HG02884 (cell line): ENCODE data around the gene NPHS2.

Experiments used
- ATAC-seq: cut with Tn5 transposase; IDR thresholded peaks from one replicate; pipeline ENCODE4 v1.9.1; 2021; ENCODE audit warnings: mild to moderate bottlenecking, moderate library complexity; ENCODE audit not compliant: unreplicated experiment

Gene NPHS2

GRCh38 chr1:179575497-179576314 lies at the start of gene NPHS2:
NPHS2 (minus strand) TSS chr1:179575948; CDS start chr1:179575864, 84 bp downstream.
- no peak for ATAC-seq

- ATAC-seq, result no peak
Measured at GRCh38 chr1:179612361-179612760, 36.6 kb upstream of the NPHS2 start.

DNA sequence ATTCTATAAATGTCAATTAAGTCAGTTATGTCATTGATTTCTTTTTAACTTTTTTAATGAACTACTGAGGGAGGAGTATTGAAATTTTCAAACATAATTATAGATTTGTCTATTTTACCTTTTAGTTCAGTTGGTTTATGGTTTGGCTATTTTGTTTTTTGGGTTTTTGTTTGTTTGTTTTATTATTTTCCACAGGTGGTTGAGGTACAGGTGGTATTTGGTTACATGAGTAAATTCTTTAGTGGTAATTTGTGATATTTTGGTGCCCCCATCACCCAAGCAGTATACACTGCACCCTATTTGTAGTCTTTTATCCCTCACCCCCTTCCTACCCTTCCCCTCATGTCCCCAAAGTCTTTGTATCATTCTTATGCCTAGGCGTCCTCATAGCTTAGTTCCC lies 25.3 kb upstream of the NPHS2 start:
- no peak for ATAC-seq

GRCh38 chr1:179599623-179600249 lies 24.0 kb upstream of the NPHS2 start:
- no peak for ATAC-seq

GRCh38 chr1:179598631-179599030 lies 22.9 kb upstream of the NPHS2 start:
- ATAC-seq, result no peak

GRCh38 chr1:179591592-179592580 lies 16.1 kb upstream of the NPHS2 start, which contains the start of gene TDRD5:
TDRD5 (plus strand) TSS chr1:179591832; CDS start chr1:179592616, 784 bp downstream.
- ATAC-seq, result no peak

GRCh38 chr1:179591253-179591591 lies 15.5 kb upstream of the NPHS2 start:
- no peak for ATAC-seq

DNA sequence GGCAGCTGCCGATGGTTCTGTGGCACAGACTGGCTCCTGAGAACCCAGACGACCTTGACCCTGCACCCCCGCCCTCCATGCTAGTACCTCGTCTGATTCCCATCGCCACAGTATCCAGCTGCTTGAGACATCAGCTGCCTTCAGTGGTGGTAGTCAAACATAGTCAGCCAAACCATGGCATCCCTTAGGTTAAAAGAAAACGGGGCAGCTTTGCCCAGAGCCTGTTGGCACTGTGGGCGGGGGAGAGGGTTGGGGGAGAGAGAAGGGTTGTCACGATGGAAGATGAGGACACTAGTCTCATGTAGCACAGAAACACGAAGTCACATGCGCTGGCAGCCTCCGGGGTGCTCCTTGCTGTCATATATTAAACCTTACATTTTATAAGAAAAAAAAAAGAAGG lies 14.9 kb upstream of the NPHS2 start:
- ATAC-seq, result no peak

DNA sequence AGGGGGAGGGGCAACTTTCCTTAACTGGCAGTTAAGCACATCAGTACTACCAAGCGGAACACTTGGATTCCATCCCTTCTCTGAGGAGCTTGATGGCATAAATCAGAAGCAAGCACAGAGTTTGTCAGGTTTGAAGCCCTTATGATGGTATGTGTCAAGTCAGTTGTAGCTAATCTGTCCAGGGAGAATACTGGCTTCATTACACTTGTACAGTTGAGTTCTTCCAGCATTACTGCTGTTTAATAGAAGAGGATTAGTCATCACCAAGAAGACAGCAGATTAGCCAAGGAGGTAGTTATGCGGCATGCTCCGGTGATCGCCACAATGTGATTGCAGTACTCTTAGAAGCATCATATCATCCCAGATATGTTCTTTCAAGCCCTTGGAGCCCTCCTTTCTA lies 13.8 kb upstream of the NPHS2 start:
- ATAC-seq, result no peak

GRCh38 chr1:179588425-179589024 lies 12.8 kb upstream of the NPHS2 start:
- no peak for ATAC-seq

DNA sequence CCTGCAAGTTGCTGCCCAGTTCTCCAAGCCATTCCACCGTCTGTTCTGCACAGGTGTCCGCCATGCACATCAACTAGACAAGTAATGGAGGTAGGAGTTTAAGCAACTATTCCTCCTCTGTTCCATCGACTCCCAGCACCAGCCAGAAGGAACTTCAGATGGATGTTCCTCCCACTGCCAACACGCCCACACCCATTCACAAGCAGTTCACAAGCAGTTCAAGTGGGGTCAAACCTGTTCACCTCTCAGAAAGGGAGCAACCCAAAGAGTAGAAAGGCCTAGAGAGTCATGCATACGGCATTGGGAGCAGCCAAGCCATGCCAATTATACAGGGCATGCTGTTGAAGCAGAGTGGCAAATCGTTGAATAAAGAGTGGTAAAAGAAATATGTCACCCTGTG lies 11.6 kb upstream of the NPHS2 start:
- ATAC-seq, result no peak

DNA sequence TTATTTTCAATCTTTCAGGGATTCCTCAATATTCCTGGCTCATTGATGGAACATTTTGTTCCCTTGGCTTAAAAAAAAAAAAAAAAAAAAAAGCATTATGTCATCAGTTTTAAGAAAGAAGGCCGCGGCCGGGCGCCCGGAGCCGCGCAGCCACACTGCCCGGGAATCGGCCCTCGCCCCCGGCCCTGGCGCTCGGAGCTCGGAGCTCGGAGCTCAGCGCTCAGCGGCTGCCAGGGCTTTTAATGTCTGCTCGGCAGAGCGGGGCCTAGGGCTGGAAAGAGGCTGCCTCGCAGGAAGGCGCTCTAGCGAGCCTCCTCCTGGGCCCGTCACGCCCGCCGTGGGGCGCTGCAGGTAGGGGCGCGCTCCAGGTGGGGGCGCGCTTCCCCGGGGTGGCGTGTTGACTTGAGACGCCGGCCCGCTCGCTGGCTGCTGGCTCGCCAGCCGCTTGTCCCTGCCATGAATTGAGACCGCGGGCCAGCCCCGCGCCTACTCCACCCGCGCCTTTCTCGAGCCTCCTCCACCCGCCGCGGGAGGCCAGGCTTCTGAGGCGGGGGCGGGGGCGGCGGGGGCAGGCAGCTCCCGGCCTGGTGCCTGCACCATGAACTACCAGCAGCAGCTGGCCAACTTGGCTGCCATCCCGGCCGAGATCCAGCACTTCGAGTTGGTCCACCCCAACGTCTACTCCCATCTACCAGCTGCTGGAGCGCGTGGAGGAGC lies 10.5 kb upstream of the NPHS2 start:
- no peak for ATAC-seq

DNA sequence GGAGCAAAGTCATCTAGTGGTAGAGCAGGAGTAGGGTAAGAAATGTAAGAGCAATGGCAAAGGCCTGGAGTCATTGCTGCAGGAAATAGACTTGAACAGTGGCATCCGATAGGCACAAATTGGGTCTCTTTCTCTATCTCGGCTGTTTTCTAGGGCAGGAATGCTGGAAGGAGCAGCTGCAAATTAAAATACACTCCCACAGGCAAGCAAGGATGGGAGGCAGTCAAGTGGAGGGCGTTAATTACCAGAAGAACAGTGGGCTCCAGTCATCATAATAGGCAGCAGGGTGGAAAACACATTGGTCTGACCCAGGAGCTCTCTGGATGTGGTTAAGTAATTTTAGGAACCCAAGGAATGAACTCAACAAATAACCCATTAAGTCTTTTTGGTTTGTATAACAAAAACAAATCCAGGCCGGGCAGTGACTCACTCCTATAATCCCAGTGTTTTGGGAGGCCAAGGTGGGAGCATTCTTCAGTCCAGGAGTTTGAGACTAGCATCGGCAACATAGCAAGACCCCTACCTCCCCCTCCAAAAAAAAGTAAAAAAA lies 8.1 kb upstream of the NPHS2 start:
- no peak for ATAC-seq

DNA sequence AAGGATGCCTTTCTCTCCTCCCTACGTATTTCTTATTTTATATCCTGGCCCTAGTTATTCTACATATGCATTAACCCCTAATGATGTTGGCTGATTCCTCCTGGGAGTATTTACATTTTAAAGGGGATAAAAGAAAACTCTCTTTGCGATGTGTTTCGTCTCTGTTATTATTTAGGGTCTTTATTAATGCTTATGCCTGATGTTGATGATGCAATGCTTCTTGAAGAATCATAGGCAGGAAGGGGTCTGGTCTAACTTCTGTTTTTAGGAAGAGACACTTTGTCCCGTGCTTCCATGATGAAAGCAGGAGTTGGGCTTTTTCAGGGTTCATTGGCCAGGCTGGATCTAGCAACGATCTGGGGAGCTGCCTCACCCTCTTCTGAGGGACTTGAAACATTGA lies 761 bp upstream of the NPHS2 start:
- no peak for ATAC-seq

GRCh38 chr1:179558078-179558477 lies 17.7 kb downstream of the NPHS2 start:
- no peak for ATAC-seq

- ATAC-seq, result no peak
Measured at GRCh38 chr1:179554427-179554826, 21.3 kb downstream of the NPHS2 start.

DNA sequence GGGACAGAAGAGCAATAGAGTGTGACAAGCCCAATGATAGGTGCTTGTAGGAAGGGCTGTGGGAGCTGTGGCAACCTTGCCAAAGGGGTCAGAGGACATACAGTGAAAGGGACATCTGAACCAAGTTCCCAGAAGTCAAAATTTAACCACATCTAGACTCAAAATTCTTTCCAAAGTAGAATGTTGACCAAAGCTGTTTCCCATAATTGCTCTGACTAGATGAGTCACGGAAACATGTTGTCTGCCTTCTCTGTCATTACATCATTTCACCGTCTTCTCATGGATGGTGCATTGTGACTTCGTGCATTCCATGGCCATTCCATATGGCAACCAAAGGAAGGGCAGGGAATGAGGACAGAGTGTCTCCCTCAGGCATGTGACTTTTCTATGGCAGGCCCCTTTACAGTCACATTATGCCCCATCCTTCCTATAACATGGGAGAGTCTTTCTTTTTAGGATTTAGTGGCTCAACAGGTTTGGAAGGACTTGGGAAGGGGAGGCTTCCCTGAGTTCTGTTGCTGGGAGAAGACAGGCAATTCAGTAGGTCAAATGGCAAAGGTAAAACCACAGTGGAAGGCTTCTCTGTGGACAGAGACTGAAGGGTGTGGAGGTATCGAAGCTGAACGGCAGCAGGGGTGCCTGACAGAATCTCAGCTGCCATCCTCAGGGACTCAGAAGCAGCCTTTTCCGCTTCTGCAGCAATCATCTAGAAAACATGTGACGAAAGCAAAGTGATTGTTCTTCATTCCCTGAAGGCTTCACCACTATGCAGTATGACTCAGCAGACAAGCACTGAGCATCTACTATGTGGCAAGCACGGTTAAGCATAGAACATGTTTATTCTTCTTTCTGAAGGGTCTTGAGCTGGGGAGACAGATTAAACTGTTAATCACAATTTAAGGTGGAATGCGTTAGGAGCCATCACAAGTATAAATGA lies 24.7 kb downstream of the NPHS2 start:
- ATAC-seq, result no peak

- ATAC-seq, result no peak
Measured at GRCh38 chr1:179549368-179549700, 26.4 kb downstream of the NPHS2 start.
